IPS DF 6.9 (cell line): Measurements from ENCODE around the gene PDZD4.

Experiments used
- DNase-seq: peaks from one replicate; pipeline ENCODE4 v3.0.0-alpha.2; 2013; ENCODE audit warnings: low read depth, low spot score
- H3K27ac ChIP-seq: one replicate; pipeline ENCODE4 v1.5.1; 2013; ENCODE audit warnings: low read length, control low read depth
- H3K27me3 ChIP-seq: 2 replicates; pipeline ENCODE4 v1.6.1; 2013; ENCODE audit warnings: mild to moderate bottlenecking, low read length; ENCODE audit not compliant: control insufficient read depth, insufficient read depth
- H3K36me3 ChIP-seq: 2 replicates; pipeline ENCODE4 v1.6.1; 2013; ENCODE audit warnings: low read length; ENCODE audit not compliant: control insufficient read depth, insufficient read depth
- H3K4me1 ChIP-seq: 2 replicates; pipeline ENCODE4 v1.6.1; 2013; ENCODE audit warnings: low read length; ENCODE audit not compliant: control insufficient read depth, insufficient read depth
- H3K4me3 ChIP-seq: 2 replicates; pipeline ENCODE4 v1.5.1; 2013; ENCODE audit warnings: mild to moderate bottlenecking, low read length
- H3K9me3 ChIP-seq: 2 replicates; pipeline ENCODE4 v1.6.1; 2013; ENCODE audit warnings: low read length, inconsistent platforms; ENCODE audit not compliant: control insufficient read depth, insufficient read depth
- WGBS: extraction: QIAGEN DNeasy Blood & Tissue Kit; methylation state at CpG from one replicate; pipeline ENCODE4 v1.1.7; 2013; ENCODE audit warnings: mixed read lengths, missing lambda C conversion rate; ENCODE audit not compliant: insufficient read length, insufficient coverage; 5-methylcytosine and 5-hydroxymethylcytosine counted together

Gene PDZD4

GRCh38 chrX:153776611-153777045 is 53.7 kb downstream of the PDZD4 start:
- Histone ChIP-seq H3K27ac (no peak overlapping the region), H3K4me3 (no peak overlapping the region), H3K4me1 (no peaks in the 10 kb centered on the region), H3K27me3 (no peaks in the 10 kb centered on the region), H3K36me3 (no peaks in the 10 kb centered on the region), H3K9me3 (no peaks in the 10 kb centered on the region)
- no peak for DNase-seq
- WGBS = no CpG with 5 or more reads among the region's 22 CpGs

DNA sequence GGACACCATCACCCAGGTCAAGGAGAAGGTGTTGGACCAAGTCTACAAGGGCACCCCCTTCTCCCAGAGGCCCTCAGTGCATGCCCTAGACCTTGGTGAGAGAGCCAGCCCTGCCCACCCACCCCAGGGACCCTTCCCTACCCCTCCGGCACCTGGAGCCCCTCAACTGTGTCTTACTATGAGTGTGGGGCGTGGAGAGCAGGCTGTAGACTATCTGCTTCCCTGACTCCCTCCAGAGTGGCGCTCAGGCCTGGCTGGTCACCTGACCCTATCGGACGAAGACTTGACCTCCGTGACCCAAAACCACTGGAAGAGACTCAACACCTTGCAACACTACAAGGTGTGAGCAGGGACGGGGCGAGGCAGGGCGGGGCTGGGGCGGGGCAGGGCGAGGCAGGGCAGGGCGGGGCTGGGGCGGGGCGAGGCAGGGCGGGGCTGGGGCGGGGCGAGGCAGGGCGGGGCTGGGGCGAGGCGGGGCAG is 54.2 kb downstream of the PDZD4 start:
- H3K9me3 ChIP-seq = no peaks in the 10 kb centered on the region
- no peaks in the 10 kb centered on the region for H3K36me3 ChIP-seq
- no peaks in the 10 kb centered on the region for H3K27me3 ChIP-seq
- H3K27ac ChIP-seq = no peak overlapping the region
- no peak for DNase-seq
- no peaks in the 10 kb centered on the region for H3K4me1 ChIP-seq
- WGBS = no CpG with 5 or more reads among the region's 20 CpGs
- no peak overlapping the region for H3K4me3 ChIP-seq

DNA sequence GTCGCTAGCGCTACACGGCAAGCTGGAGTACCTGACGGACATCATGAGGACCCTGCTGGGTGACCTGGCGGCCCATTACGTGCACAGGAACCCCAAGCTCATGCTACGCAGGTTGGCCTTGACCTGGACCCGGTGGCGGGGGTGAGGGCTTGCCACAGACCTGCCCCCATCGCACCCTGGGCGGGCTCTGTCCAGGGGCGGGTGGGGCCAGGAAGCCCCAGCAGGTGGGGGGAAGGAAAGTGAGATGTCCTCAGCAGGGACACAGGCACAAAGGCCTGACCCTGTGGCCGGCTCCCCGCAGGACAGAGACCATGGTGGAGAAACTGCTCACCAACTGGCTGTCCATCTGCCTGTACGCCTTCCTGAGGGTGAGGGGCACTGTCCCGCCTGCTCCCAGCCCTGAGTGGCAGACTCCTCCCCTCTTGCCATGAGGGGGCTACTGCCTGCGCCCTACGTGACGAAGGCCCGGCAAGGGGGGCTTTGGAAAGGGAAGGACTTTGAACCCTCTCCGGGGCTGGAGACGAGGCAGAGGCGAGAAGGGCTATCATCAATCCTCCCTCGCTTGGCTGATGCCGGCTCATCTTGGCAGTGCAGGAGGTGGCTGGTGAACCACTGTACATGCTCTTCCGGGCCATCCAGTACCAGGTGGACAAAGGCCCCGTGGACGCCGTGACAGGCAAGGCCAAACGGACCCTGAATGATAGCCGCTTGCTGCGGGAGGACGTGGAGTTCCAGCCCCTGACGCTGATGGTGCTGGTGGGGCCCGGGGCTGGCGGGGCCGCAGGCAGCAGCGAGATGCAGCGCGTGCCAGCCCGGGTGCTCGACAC is 54.8 kb downstream of the PDZD4 start:
- Histone ChIP-seq H3K4me3 (no peak overlapping the region), H3K27ac (no peak overlapping the region), H3K27me3 (no peaks in the 10 kb centered on the region), H3K36me3 (no peaks in the 10 kb centered on the region), H3K9me3 (no peaks in the 10 kb centered on the region), H3K4me1 (no peaks in the 10 kb centered on the region)
- no peak for DNase-seq
- WGBS = no CpG with 5 or more reads among the region's 42 CpGs

GRCh38 chrX:153774576-153775292 is 55.6 kb downstream of the PDZD4 start:
- H3K27me3 ChIP-seq = no peaks in the 10 kb centered on the region
- no peak for DNase-seq
- no peaks in the 10 kb centered on the region for H3K36me3 ChIP-seq
- H3K4me3 ChIP-seq = no peak overlapping the region
- H3K9me3 ChIP-seq = no peaks in the 10 kb centered on the region
- WGBS = no CpG with 5 or more reads among the region's 37 CpGs
- H3K27ac ChIP-seq = no peak overlapping the region
- no peaks in the 10 kb centered on the region for H3K4me1 ChIP-seq

- Histone ChIP-seq H3K4me1 (no peaks in the 10 kb centered on the region), H3K9me3 (no peaks in the 10 kb centered on the region), H3K27me3 (no peaks in the 10 kb centered on the region), H3K36me3 (no peaks in the 10 kb centered on the region), H3K4me3 (no peak overlapping the region), H3K27ac (no peak overlapping the region)
- DNase-seq = no peak
- WGBS = no CpG with 5 or more reads among the region's 48 CpGs
These were observed 56.4 kb downstream of the PDZD4 start for GRCh38 chrX:153773741-153774575.

- no peak overlapping the region for H3K4me3 ChIP-seq
- DNase-seq = no peak
- no peaks in the 10 kb centered on the region for H3K27me3 ChIP-seq
- WGBS = no CpG with 5 or more reads among the region's 23 CpGs
- no peak overlapping the region for H3K27ac ChIP-seq
- H3K36me3 ChIP-seq = no peaks in the 10 kb centered on the region
- H3K4me1 ChIP-seq = no peaks in the 10 kb centered on the region
- H3K9me3 ChIP-seq = no peaks in the 10 kb centered on the region
These were observed 57.1 kb downstream of the PDZD4 start for GRCh38 chrX:153773218-153773611.

GRCh38 chrX:153772316-153773217 is 57.8 kb downstream of the PDZD4 start:
- no peaks in the 10 kb centered on the region for H3K27me3 ChIP-seq
- no peaks in the 10 kb centered on the region for H3K36me3 ChIP-seq
- DNase-seq = no peak
- H3K27ac ChIP-seq = no peak overlapping the region
- no peaks in the 10 kb centered on the region for H3K4me1 ChIP-seq
- H3K4me3 ChIP-seq = no peak overlapping the region
- H3K9me3 ChIP-seq = no peaks in the 10 kb centered on the region
- no CpG with 5 or more reads among the region's 21 CpGs for WGBS

DNA sequence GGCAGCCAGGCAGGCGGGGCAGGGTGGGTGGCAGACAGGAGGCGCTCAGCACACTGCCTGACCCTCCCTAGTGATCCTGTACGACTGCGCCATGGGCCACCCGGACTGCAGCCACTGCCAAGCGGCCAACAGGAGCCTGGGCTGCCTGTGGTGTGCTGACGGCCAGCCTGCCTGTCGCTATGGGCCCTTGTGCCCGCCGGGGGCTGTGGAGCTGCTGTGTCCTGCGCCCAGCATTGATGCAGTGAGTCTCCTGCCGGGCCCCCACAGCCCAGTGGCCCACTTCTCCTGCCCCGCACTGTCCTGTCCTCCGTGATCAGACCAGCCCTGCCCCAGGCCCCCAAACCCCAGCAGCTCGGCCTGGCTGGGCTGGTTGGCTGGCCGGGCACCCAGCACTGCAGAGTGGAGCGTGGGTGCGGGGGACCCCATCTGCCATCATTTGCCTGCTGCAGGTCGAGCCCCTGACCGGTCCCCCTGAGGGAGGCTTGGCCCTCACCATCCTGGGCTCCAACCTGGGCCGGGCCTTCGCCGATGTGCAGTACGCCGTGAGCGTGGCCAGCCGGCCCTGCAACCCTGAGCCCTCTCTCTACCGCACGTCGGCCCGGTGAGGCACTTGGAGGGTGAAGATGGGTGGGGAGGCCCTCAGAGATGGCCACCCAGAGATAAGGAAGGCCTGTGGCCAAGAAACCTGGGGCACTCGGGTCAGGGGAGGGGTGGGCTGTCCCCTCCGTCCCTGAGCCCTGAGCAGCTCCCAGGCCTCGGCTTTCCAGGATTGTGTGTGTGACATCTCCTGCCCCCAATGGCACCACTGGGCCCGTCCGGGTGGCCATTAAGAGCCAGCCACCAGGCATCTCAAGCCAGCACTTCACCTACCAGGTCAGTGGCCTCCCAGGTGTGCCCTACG is 58.7 kb downstream of the PDZD4 start:
- no peaks in the 10 kb centered on the region for H3K9me3 ChIP-seq
- no peak overlapping the region for H3K4me3 ChIP-seq
- no peak overlapping the region for H3K27ac ChIP-seq
- WGBS = no CpG with 5 or more reads among the region's 37 CpGs
- H3K4me1 ChIP-seq = no peaks in the 10 kb centered on the region
- no peaks in the 10 kb centered on the region for H3K27me3 ChIP-seq
- DNase-seq = no peak
- H3K36me3 ChIP-seq = no peaks in the 10 kb centered on the region
